ENCODE results near the gene LRRC57.

GRCh38 chr15:42494998-42495360 is 53.6 kb downstream of the LRRC57 start:
- TF ChIP-seq, protein P1, sequence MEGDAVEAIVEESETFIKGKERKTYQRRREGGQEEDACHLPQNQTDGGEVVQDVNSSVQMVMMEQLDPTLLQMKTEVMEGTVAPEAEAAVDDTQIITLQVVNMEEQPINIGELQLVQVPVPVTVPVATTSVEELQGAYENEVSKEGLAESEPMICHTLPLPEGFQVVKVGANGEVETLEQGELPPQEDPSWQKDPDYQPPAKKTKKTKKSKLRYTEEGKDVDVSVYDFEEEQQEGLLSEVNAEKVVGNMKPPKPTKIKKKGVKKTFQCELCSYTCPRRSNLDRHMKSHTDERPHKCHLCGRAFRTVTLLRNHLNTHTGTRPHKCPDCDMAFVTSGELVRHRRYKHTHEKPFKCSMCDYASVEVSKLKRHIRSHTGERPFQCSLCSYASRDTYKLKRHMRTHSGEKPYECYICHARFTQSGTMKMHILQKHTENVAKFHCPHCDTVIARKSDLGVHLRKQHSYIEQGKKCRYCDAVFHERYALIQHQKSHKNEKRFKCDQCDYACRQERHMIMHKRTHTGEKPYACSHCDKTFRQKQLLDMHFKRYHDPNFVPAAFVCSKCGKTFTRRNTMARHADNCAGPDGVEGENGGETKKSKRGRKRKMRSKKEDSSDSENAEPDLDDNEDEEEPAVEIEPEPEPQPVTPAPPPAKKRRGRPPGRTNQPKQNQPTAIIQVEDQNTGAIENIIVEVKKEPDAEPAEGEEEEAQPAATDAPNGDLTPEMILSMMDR (IDR thresholded peaks at IDR 0.05; ENCODE audit: low read length), result no peak
- TF ChIP-seq EZH2phosphoT487 (IDR thresholded peaks at IDR 0.05; ENCODE audit: low read length) (no peak), EZH2 (optimal IDR thresholded peaks at IDR 0.05; ENCODE audit: low read depth, low read length) (no peak)

Measured in MM.1S (cell line).